ENCODE results near the gene RNF10.
"Not testable (repeated sequence)": the region's sequence is repeated elsewhere in the genome, so short reads cannot be mapped to it uniquely, and the experiment has no call there.

The RNF10 gene

DNA sequence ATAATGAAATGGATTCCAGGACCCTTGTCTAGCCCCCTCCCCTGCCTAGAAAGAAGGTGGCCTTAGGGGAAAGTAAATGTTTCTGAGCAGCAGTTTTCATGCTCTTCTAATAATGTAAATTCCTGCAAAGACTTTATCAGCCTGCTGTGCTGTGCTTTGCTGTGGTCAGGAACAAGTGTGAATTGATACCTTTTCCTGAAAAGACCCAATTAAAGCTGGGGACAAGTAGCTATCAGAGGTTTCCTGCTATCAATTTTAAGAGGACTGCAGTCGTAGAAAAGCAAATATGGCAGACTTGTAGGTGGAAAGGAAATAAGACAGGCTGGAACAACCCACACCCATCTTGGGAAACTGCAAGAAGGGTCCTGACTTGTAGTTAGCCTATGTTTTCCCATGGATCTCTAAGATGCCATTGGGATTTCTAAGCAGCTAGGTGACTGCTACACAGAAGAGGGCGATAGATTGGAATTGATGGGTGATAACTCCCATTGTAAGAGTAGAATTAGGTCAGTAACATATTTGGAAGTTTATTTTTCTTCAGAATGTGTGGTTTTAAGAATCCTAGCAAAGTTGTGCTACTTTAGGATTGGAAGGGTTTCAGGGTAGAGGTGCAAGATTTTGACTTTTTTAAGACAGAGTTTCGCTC, 35.2 kb upstream of the RNF10 start:
- DNase-seq (ENCODE audit: extremely low spot score), result no peak
- ChIA-PET POLR2A (interaction anchor here (0.6 kb wide), 1 partner anchor 1070 kb away, joined by 3 read pairs; no protein-coding TSS in a partner anchor), CTCF (interaction anchor here (1.0 to 1.2 kb wide), 2 partner anchors 10 to 29 kb away, joined by 3 to 4 read pairs; no protein-coding TSS in a partner anchor)
- TF ChIP-seq, protein P1, sequence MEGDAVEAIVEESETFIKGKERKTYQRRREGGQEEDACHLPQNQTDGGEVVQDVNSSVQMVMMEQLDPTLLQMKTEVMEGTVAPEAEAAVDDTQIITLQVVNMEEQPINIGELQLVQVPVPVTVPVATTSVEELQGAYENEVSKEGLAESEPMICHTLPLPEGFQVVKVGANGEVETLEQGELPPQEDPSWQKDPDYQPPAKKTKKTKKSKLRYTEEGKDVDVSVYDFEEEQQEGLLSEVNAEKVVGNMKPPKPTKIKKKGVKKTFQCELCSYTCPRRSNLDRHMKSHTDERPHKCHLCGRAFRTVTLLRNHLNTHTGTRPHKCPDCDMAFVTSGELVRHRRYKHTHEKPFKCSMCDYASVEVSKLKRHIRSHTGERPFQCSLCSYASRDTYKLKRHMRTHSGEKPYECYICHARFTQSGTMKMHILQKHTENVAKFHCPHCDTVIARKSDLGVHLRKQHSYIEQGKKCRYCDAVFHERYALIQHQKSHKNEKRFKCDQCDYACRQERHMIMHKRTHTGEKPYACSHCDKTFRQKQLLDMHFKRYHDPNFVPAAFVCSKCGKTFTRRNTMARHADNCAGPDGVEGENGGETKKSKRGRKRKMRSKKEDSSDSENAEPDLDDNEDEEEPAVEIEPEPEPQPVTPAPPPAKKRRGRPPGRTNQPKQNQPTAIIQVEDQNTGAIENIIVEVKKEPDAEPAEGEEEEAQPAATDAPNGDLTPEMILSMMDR (IDR thresholded peaks at IDR 0.05; ENCODE audit: control extremely low read depth, extremely low read depth, low read depth, missing control alignments), result no peak

GRCh38 chr12:120500581-120500980, 33.6 kb upstream of the RNF10 start:
- ChIA-PET CTCF (interaction anchor here (1.0 to 1.7 kb wide), 5 partner anchors 9 to 36 kb away, joined by 3 to 5 read pairs (median 5); partner anchors contain the start of gene SRSF9), POLR2A (no interaction called here)
- no peak for DNase-seq (ENCODE audit: extremely low spot score)
- TF ChIP-seq, protein P1 (IDR thresholded peaks at IDR 0.05; ENCODE audit: control extremely low read depth, extremely low read depth, low read depth, missing control alignments), result no peak

DNA sequence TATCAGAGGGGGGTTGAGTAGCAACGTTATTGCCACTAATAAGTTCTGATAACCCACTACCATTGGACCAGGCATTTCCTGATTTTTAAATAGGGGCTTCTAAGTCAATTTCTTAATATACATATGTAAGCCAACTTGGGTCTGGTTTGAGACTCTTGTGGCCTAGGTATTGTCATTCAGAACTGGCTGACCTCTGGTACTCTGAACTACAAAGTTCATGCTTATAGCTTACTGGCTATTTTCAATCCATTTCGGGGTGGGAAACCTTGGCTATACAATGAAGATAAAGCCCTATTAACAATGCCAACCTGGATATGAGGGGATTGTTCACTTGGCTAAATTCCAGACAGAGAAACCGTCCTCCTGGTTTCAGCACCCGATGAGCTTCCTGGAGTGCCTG, 29.6 kb upstream of the RNF10 start:
- ChIA-PET CTCF (interaction anchor here (1.2 to 1.4 kb wide), 3 partner anchors 9 to 78 kb away, joined by 3 to 5 read pairs (median 4); partner anchors contain the start of gene DYNLL1), POLR2A (interaction anchor here (0.6 to 1.5 kb wide), 2 partner anchors 8 to 258 kb away, joined by 7 to 9 read pairs; no protein-coding TSS in a partner anchor)
- TF ChIP-seq, protein P1 (IDR thresholded peaks at IDR 0.05; ENCODE audit: control extremely low read depth, extremely low read depth, low read depth, missing control alignments), result no peak
- no peak for DNase-seq (ENCODE audit: extremely low spot score)

- POLR2A ChIA-PET, result interaction anchor here (0.6 to 2.6 kb wide), 2 partner anchors 12 to 27 kb away, joined by 3 to 10 read pairs; partner anchors contain the start of gene DYNLL1
- CTCF ChIA-PET, result interaction anchor here (1.4 kb wide), 1 partner anchor 8 kb away, joined by 5 read pairs; no protein-coding TSS in a partner anchor
- TF ChIP-seq, protein P1 (IDR thresholded peaks at IDR 0.05; ENCODE audit: control extremely low read depth, extremely low read depth, low read depth, missing control alignments), result no peak
- no peak for DNase-seq (ENCODE audit: extremely low spot score)
Observed at GRCh38 chr12:120508537-120508936, 25.6 kb upstream of the RNF10 start.

GRCh38 chr12:120514002-120514401, 20.2 kb upstream of the RNF10 start:
- ChIA-PET CTCF (no interaction called here), POLR2A (no interaction called here)
- no peak for DNase-seq (ENCODE audit: extremely low spot score)
- TF ChIP-seq, protein P1 (IDR thresholded peaks at IDR 0.05; ENCODE audit: control extremely low read depth, extremely low read depth, low read depth, missing control alignments), result no peak

DNA sequence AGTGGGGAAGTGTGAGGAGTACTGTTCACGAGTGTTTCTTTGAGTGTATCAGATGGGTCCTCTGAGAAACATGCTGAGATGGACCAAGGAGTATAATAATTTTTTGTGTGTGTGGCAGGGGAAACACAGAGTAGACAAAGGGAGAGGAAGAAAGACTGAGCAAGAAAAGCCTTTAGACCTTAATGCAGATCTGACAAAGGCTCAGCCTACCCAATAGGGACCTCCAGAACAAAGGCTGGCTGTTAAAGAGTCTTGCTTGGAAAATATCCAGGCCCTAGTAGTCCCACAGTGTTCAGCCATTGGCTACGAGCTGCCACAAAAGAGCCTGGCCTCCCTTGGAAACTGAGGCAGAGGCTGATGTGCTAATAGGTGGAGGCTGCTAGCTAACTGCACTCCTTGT, 18.7 kb upstream of the RNF10 start:
- CTCF ChIA-PET, result interaction anchor here (1.5 to 1.7 kb wide), 2 partner anchors 14 to 40 kb away, joined by 5 to 6 read pairs; partner anchors contain the start of gene COQ5
- TF ChIP-seq, protein P1 (IDR thresholded peaks at IDR 0.05; ENCODE audit: control extremely low read depth, extremely low read depth, low read depth, missing control alignments), result no peak
- DNase-seq (ENCODE audit: extremely low spot score), result no peak
- POLR2A ChIA-PET, result no interaction called here

DNA sequence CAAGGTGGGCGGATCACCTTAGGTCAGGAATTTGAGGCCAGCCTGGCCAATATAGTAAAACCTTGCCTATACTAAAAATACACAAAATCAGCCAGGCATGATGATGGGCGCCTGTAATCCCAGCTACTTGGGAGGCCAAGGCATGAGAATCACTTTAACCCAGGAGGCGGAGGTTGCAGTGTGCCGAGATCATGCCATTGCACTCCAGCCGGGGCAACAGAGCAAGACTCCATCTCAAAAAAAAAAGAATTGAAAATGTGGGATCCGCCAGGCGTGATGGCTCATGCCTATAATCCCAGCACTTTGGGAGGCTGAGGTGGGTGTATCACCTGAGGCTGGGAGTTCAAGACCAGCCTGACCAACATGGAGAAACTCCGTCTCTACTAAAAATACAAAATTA, 14.8 kb upstream of the RNF10 start:
- CTCF ChIA-PET, result interaction anchor here (0.7 kb wide), 1 partner anchor 9 kb away, joined by 3 read pairs; no protein-coding TSS in a partner anchor
- POLR2A ChIA-PET, result interaction anchor here (0.7 kb wide), 1 partner anchor 400 kb away, joined by 5 read pairs; no protein-coding TSS in a partner anchor
- not testable (repeated sequence) for DNase-seq (ENCODE audit: extremely low spot score)

Data from GM10248 (cell line).